Measurements from ENCODE around the gene TRIM22. TPM values are rescaled to one million over a fixed set of nuclear protein-coding genes. Genes with fewer than 3 reads are reported as not detected.

Gene TRIM22
- polyA plus RNA-seq, 1 donor from 2014 or later: 4.3 TPM

DNA sequence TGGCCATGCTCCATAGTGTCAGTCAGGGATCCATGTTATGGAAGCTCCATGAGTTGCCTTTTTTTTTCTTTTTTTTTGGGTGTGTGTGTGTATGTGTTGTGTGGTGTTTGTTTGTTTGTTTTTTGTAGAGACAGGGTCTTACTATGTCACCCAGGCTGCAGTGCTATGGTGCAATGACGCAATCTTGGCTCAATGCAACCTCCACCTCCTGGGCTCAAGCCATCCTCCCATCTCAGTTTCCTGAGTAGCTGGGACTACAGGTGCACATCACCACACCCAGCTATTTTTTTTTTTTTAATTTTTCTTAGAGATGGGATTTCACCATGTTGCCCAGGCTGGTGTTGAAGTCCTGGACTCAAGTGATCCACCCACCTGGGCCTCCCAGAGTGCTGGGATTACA lies 1.1 kb upstream of the TRIM22 start:
- Histone ChIP-seq H3K27me3 (ENCODE audit: insufficient read depth, low read depth, low read length) (no peaks in the 10 kb centered on the region), H3K9me2 (ENCODE audit: insufficient read depth, low read length) (no peaks in the 10 kb centered on the region), H4K20me1 (ENCODE audit: insufficient read depth) (no peaks in the 10 kb centered on the region), H3F3A (ENCODE audit: insufficient read depth, low read length, poor library complexity, severe bottlenecking) (no peaks in the 10 kb centered on the region), H2AFZ (ENCODE audit: low read depth, low read length) (no peak overlapping the region), H3K36me3 (ENCODE audit: insufficient read depth, low read length) (no peaks in the 10 kb centered on the region), H3K4me2 (ENCODE audit: low read length) (no peak overlapping the region), H3K27ac (ENCODE audit: low read length) (no peak overlapping the region), H3K9ac (ENCODE audit: low read length) (no peak overlapping the region), H3K79me2 (replicated peaks; ENCODE audit: insufficient read depth, low read length) (no peaks in the 10 kb centered on the region), H3K4me3 (ENCODE audit: low read length) (no peak overlapping the region), H3K9me3 (ENCODE audit: low read length) (no peaks in the 10 kb centered on the region)
- TF ChIP-seq EP300 (conservative IDR thresholded peaks at IDR 0.05; ENCODE audit: poor library complexity, severe bottlenecking) (no peak), POLR2AphosphoS5 (IDR thresholded peaks at IDR 0.05) (no peak), TAF1 (IDR thresholded peaks at IDR 0.05; ENCODE audit: low read depth) (no peak), MXI1 (conservative IDR thresholded peaks at IDR 0.05; ENCODE audit: poor library complexity, severe bottlenecking) (no peak), RAD21 (conservative IDR thresholded peaks at IDR 0.05) (no peak), EZH2 (IDR thresholded peaks at IDR 0.05; ENCODE audit: borderline replicate concordance, insufficient read depth, low read length, poor library complexity, severe bottlenecking) (no peak)
- TF ChIP-seq, protein P1, sequence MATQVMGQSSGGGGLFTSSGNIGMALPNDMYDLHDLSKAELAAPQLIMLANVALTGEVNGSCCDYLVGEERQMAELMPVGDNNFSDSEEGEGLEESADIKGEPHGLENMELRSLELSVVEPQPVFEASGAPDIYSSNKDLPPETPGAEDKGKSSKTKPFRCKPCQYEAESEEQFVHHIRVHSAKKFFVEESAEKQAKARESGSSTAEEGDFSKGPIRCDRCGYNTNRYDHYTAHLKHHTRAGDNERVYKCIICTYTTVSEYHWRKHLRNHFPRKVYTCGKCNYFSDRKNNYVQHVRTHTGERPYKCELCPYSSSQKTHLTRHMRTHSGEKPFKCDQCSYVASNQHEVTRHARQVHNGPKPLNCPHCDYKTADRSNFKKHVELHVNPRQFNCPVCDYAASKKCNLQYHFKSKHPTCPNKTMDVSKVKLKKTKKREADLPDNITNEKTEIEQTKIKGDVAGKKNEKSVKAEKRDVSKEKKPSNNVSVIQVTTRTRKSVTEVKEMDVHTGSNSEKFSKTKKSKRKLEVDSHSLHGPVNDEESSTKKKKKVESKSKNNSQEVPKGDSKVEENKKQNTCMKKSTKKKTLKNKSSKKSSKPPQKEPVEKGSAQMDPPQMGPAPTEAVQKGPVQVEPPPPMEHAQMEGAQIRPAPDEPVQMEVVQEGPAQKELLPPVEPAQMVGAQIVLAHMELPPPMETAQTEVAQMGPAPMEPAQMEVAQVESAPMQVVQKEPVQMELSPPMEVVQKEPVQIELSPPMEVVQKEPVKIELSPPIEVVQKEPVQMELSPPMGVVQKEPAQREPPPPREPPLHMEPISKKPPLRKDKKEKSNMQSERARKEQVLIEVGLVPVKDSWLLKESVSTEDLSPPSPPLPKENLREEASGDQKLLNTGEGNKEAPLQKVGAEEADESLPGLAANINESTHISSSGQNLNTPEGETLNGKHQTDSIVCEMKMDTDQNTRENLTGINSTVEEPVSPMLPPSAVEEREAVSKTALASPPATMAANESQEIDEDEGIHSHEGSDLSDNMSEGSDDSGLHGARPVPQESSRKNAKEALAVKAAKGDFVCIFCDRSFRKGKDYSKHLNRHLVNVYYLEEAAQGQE (IDR thresholded peaks at IDR 0.05; ENCODE audit: borderline replicate concordance): no peak
- TF ChIP-seq, protein P2, sequence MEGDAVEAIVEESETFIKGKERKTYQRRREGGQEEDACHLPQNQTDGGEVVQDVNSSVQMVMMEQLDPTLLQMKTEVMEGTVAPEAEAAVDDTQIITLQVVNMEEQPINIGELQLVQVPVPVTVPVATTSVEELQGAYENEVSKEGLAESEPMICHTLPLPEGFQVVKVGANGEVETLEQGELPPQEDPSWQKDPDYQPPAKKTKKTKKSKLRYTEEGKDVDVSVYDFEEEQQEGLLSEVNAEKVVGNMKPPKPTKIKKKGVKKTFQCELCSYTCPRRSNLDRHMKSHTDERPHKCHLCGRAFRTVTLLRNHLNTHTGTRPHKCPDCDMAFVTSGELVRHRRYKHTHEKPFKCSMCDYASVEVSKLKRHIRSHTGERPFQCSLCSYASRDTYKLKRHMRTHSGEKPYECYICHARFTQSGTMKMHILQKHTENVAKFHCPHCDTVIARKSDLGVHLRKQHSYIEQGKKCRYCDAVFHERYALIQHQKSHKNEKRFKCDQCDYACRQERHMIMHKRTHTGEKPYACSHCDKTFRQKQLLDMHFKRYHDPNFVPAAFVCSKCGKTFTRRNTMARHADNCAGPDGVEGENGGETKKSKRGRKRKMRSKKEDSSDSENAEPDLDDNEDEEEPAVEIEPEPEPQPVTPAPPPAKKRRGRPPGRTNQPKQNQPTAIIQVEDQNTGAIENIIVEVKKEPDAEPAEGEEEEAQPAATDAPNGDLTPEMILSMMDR (IDR thresholded peaks at IDR 0.05; ENCODE audit: poor library complexity, severe bottlenecking): no peak

DNA sequence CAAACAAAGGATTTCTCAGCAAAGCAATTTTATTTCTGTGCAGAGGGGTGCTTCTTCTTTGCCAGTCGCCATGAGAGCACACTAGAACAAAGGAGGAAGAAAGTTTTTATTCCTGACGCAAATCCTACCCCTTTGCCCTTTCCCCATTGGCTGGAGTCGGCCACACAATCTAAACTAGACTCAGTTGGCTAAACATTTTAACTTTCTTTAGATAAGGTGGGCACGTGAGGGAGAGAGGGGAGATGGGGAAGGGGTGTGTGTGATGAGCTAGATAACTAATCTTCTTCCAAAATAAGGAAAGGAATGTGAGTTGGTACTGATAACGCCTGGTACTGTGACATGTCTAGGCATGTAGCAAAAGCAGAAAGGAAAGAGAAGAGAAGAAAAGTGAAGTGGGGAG lies 626 bp downstream of the TRIM22 start:
- no peak overlapping the region for H3K9ac ChIP-seq (ENCODE audit: low read length)
- H3K4me3 ChIP-seq (ENCODE audit: low read length): no peak overlapping the region
- H3K4me2 ChIP-seq (ENCODE audit: low read length): no peak overlapping the region
- no peaks in the 10 kb centered on the region for H3K36me3 ChIP-seq (ENCODE audit: insufficient read depth, low read length)
- H3K27me3 ChIP-seq (ENCODE audit: insufficient read depth, low read depth, low read length): no peaks in the 10 kb centered on the region
- H3K79me2 ChIP-seq (replicated peaks; ENCODE audit: insufficient read depth, low read length): no peaks in the 10 kb centered on the region
- TF ChIP-seq, protein P1 (IDR thresholded peaks at IDR 0.05; ENCODE audit: borderline replicate concordance): no peak
- TF ChIP-seq EZH2 (IDR thresholded peaks at IDR 0.05; ENCODE audit: borderline replicate concordance, insufficient read depth, low read length, poor library complexity, severe bottlenecking) (no peak), TAF1 (IDR thresholded peaks at IDR 0.05; ENCODE audit: low read depth) (no peak), POLR2AphosphoS5 (IDR thresholded peaks at IDR 0.05) (no peak), EP300 (conservative IDR thresholded peaks at IDR 0.05; ENCODE audit: poor library complexity, severe bottlenecking) (no peak), RAD21 (conservative IDR thresholded peaks at IDR 0.05) (no peak), SMC3 (conservative IDR thresholded peaks at IDR 0.05; ENCODE audit: poor library complexity) (no peak), MXI1 (conservative IDR thresholded peaks at IDR 0.05; ENCODE audit: poor library complexity, severe bottlenecking) (no peak)
- TF ChIP-seq, protein P2 (IDR thresholded peaks at IDR 0.05; ENCODE audit: poor library complexity, severe bottlenecking): no peak
- no peaks in the 10 kb centered on the region for H4K20me1 ChIP-seq (ENCODE audit: insufficient read depth)
- H3K27ac ChIP-seq (ENCODE audit: low read length): no peak overlapping the region
- no peaks in the 10 kb centered on the region for H3F3A ChIP-seq (ENCODE audit: insufficient read depth, low read length, poor library complexity, severe bottlenecking)
- no peaks in the 10 kb centered on the region for H3K9me3 ChIP-seq (ENCODE audit: low read length)
- H3K9me2 ChIP-seq (ENCODE audit: insufficient read depth, low read length): no peaks in the 10 kb centered on the region
- no peak overlapping the region for H2AFZ ChIP-seq (ENCODE audit: low read depth, low read length)
